HEK293 (cell line): ENCODE results near the gene SERINC2.

ENCODE experiments used
- AEBP2 ChIP-seq: fragments of 450-650 bp; formaldehyde crosslinking; IDR thresholded peaks from 2 replicates; pipeline ENCODE4 v1.5.1; 2016; ENCODE audit warnings: missing biosample characterization, missing genetic modification characterization, borderline replicate concordance
- CTCF ChIP-seq: fragments of 450-650 bp; formaldehyde crosslinking; IDR thresholded peaks from 2 replicates; pipeline ENCODE4 v1.5.1; 2016; ENCODE audit warnings: missing biosample characterization, missing genetic modification characterization
- GLI4 ChIP-seq: fragments of 450-650 bp; formaldehyde crosslinking; IDR thresholded peaks from 2 replicates; pipeline ENCODE4 v1.5.1; 2016; ENCODE audit warnings: missing biosample characterization, missing genetic modification characterization
- HOXC10 ChIP-seq: sonication (generic); formaldehyde crosslinking; IDR thresholded peaks from 2 replicates; pipeline ENCODE4 v1.8.1; 2023; ENCODE audit warnings: mild to moderate bottlenecking, missing genetic modification reagents
- MZF1 ChIP-seq: fragments of 450-650 bp; formaldehyde crosslinking; IDR thresholded peaks from 2 replicates; pipeline ENCODE4 v1.5.1; 2017; ENCODE audit warnings: missing biosample characterization, missing genetic modification characterization, borderline replicate concordance
- REST ChIP-seq: fragments of 450-650 bp; formaldehyde crosslinking; IDR thresholded peaks from 2 replicates; pipeline ENCODE4 v1.5.1; 2016; ENCODE audit warnings: missing biosample characterization, missing genetic modification characterization
- SCRT2 ChIP-seq: fragments of 450-650 bp; formaldehyde crosslinking; IDR thresholded peaks from 2 replicates; pipeline ENCODE4 v1.5.1; 2016; ENCODE audit warnings: missing biosample characterization, missing genetic modification characterization
- TCF7L2 ChIP-seq: IDR thresholded peaks from 2 replicates; pipeline ENCODE4 v1.6.1; 2011; ENCODE audit warnings: low read depth, mild to moderate bottlenecking, inconsistent platforms, low read length, moderate library complexity, borderline replicate concordance
- TRIM28 ChIP-seq: IDR thresholded peaks from 2 replicates; pipeline ENCODE4 v1.6.1; 2011; ENCODE audit warnings: low read length, control low read depth, borderline replicate concordance
- ZBTB49 ChIP-seq: fragments of 450-650 bp; formaldehyde crosslinking; IDR thresholded peaks from 2 replicates; pipeline ENCODE4 v1.5.1; 2016; ENCODE audit warnings: missing biosample characterization, missing genetic modification characterization, low read depth
- ZEB2 ChIP-seq: fragments of 450-650 bp; formaldehyde crosslinking; IDR thresholded peaks from 2 replicates; pipeline ENCODE4 v1.5.1; 2016; ENCODE audit warnings: missing biosample characterization, missing genetic modification characterization
- ZNF10 ChIP-seq: fragments of 450-650 bp; formaldehyde crosslinking; IDR thresholded peaks from 2 replicates; pipeline ENCODE4 v1.5.1; 2017; ENCODE audit warnings: missing biosample characterization, missing genetic modification characterization
- ZNF114 ChIP-seq: fragments of 450-650 bp; formaldehyde crosslinking; IDR thresholded peaks from 2 replicates; pipeline ENCODE4 v1.5.0; 2017; ENCODE audit warnings: missing biosample characterization, missing genetic modification characterization
- ZNF138 ChIP-seq: fragments of 450-650 bp; formaldehyde crosslinking; IDR thresholded peaks from 2 replicates; pipeline ENCODE4 v1.5.1; 2016; ENCODE audit warnings: missing biosample characterization, missing genetic modification characterization, borderline replicate concordance
- ZNF157 ChIP-seq: fragments of 450-650 bp; formaldehyde crosslinking; IDR thresholded peaks from 2 replicates; pipeline ENCODE4 v1.5.1; 2016; ENCODE audit warnings: missing biosample characterization, missing genetic modification characterization
- ZNF24 ChIP-seq: fragments of 450-650 bp; formaldehyde crosslinking; IDR thresholded peaks from 2 replicates; pipeline ENCODE4 v1.5.1; 2016; ENCODE audit warnings: missing biosample characterization, missing genetic modification characterization
- ZNF362 ChIP-seq: fragments of 450-650 bp; formaldehyde crosslinking; IDR thresholded peaks from 2 replicates; pipeline ENCODE4 v1.5.1; 2016; ENCODE audit warnings: missing biosample characterization, missing genetic modification characterization
- ZNF37A ChIP-seq: fragments of 450-650 bp; IDR thresholded peaks from 2 replicates; pipeline ENCODE4 v1.5.1; 2018; ENCODE audit warnings: missing biosample characterization, missing genetic modification characterization
- ZNF423 ChIP-seq: fragments of 450-650 bp; formaldehyde crosslinking; IDR thresholded peaks from 2 replicates; pipeline ENCODE4 v1.5.1; 2016; ENCODE audit warnings: missing biosample characterization, missing genetic modification characterization
- ZNF449 ChIP-seq: fragments of 450-650 bp; formaldehyde crosslinking; IDR thresholded peaks from 2 replicates; pipeline ENCODE4 v1.5.1; 2017; ENCODE audit warnings: missing biosample characterization, mild to moderate bottlenecking, missing genetic modification characterization, moderate library complexity
- ZNF501 ChIP-seq: fragments of 450-650 bp; formaldehyde crosslinking; IDR thresholded peaks from 2 replicates; pipeline ENCODE4 v1.5.1; 2016; ENCODE audit warnings: missing biosample characterization, missing genetic modification characterization
- ZNF530 ChIP-seq: fragments of 450-650 bp; formaldehyde crosslinking; IDR thresholded peaks from 2 replicates; pipeline ENCODE4 v1.5.1; 2016; ENCODE audit warnings: low read depth, missing biosample characterization, missing genetic modification characterization
- ZNF600 ChIP-seq: fragments of 450-650 bp; formaldehyde crosslinking; IDR thresholded peaks from 2 replicates; pipeline ENCODE4 v1.5.1; 2016; ENCODE audit warnings: missing biosample characterization, missing genetic modification characterization
- ZNF610 ChIP-seq: fragments of 450-650 bp; formaldehyde crosslinking; IDR thresholded peaks from 2 replicates; pipeline ENCODE4 v1.5.1; 2016; ENCODE audit warnings: missing biosample characterization, missing genetic modification characterization, borderline replicate concordance
- ZNF621 ChIP-seq: fragments of 450-650 bp; formaldehyde crosslinking; IDR thresholded peaks from 2 replicates; pipeline ENCODE4 v1.5.1; 2017; ENCODE audit warnings: missing biosample characterization, missing genetic modification characterization
- ZNF747 ChIP-seq: fragments of 450-650 bp; formaldehyde crosslinking; IDR thresholded peaks from 2 replicates; pipeline ENCODE4 v1.5.1; 2016; ENCODE audit warnings: missing biosample characterization, missing genetic modification characterization
- ZNF768 ChIP-seq: fragments of 450-650 bp; formaldehyde crosslinking; IDR thresholded peaks from 2 replicates; pipeline ENCODE4 v1.5.1; 2018; ENCODE audit warnings: missing biosample characterization, mild to moderate bottlenecking, missing genetic modification characterization
- ZNF830 ChIP-seq: fragments of 450-650 bp; IDR thresholded peaks from 2 replicates; pipeline ENCODE4 v1.5.0; 2018; ENCODE audit warnings: missing biosample characterization, missing genetic modification characterization, low read depth, mild to moderate bottlenecking, moderate library complexity
- ZSCAN4 ChIP-seq: fragments of 450-650 bp; formaldehyde crosslinking; IDR thresholded peaks from 2 replicates; pipeline ENCODE4 v1.5.1; 2017; ENCODE audit warnings: missing biosample characterization, missing genetic modification characterization

Gene SERINC2

GRCh38 chr1:31387612-31388011, 25.4 kb upstream of the SERINC2 start (continued):
- TF ChIP-seq REST (tag by site-specific recombination) (no peak), ZNF24 (peak; percentile 48; the same call in 1 of the 2 replicates), TRIM28 (no peak), ZNF747 (tag by site-specific recombination) (no peak), ZNF138 (no peak), MZF1 (tag by site-specific recombination) (no peak), ZNF37A (tag by site-specific recombination) (no peak), CTCF (no peak), ZNF10 (tag by site-specific recombination) (no peak), AEBP2 (no peak), ZNF362 (no peak), TCF7L2 (no peak), ZNF768 (tag by site-specific recombination) (no peak), ZNF157 (no peak), ZNF449 (tag by site-specific recombination) (no peak), ZSCAN4 (tag by site-specific recombination) (peak; percentile 98), ZNF830 (no peak), ZNF114 (no peak), ZEB2 (peak; percentile 90), GLI4 (peak; percentile 94), ZNF600 (tag by site-specific recombination) (no peak), HOXC10 (CRISPR knock-in tag) (no peak), ZNF530 (no peak), ZBTB49 (no peak), SCRT2 (tag by site-specific recombination) (peak; percentile 58; the same call in 1 of the 2 replicates), ZNF423 (tag by site-specific recombination) (no peak), ZNF621 (tag by site-specific recombination) (no peak), ZNF501 (tag by site-specific recombination) (no peak), ZNF610 (no peak)
